GM23338 (cell line): ENCODE measurements around the gene CELF4. TPM values are rescaled to one million over a fixed set of nuclear protein-coding genes. Genes with fewer than 3 reads are reported as not detected.

ENCODE experiments used
- ATAC-seq: fragments of 200-7000 bp; cut with Tn5 transposase; 3 replicates; pipeline ENCODE4 v1.9.1; 2020
- DNase-seq: peaks from one replicate; pipeline ENCODE4 v3.0.0-alpha.2; 2015; ENCODE audit warnings: low spot score
- H2AFZ ChIP-seq: fragments of 200-600 bp; sonication (generic); 2 replicates; pipeline ENCODE4 v1.8.0; 2016; ENCODE audit warnings: antibody characterized with exemption, mild to moderate bottlenecking, moderate library complexity
- H3F3A ChIP-seq: fragments of 200-600 bp; sonication (generic); replicated peaks from 2 replicates; pipeline ENCODE4 v1.8.0; 2017; ENCODE audit warnings: antibody characterized with exemption, mixed run types, low read depth
- H3K27ac ChIP-seq: fragments of 200-600 bp; sonication (generic); 2 replicates; pipeline ENCODE4 v1.6.1; 2016; ENCODE audit warnings: low read depth
- H3K27me3 ChIP-seq: fragments of 200-600 bp; sonication (generic); 2 replicates; pipeline ENCODE4 v1.8.0; 2016; ENCODE audit warnings: mild to moderate bottlenecking, mixed run types, moderate library complexity; ENCODE audit not compliant: insufficient read depth
- H3K36me3 ChIP-seq: fragments of 200-600 bp; sonication (generic); 2 replicates; pipeline ENCODE4 v1.8.0; 2016; ENCODE audit warnings: mild to moderate bottlenecking; ENCODE audit not compliant: insufficient read depth
- H3K4me1 ChIP-seq: fragments of 200-600 bp; sonication (generic); 2 replicates; pipeline ENCODE4 v1.8.0; 2016; ENCODE audit warnings: mild to moderate bottlenecking, moderate library complexity; ENCODE audit not compliant: insufficient read depth
- H3K4me2 ChIP-seq: fragments of 200-600 bp; sonication (generic); 2 replicates; pipeline ENCODE4 v1.7.1; 2017; ENCODE audit warnings: mixed run types
- H3K4me3 ChIP-seq: fragments of 200-600 bp; sonication (generic); 2 replicates; pipeline ENCODE4 v1.6.1; 2016; ENCODE audit warnings: mixed run types
- H3K79me2 ChIP-seq: fragments of 200-600 bp; sonication (generic); replicated peaks from 2 replicates; pipeline ENCODE4 v1.8.0; 2017; ENCODE audit warnings: mild to moderate bottlenecking; ENCODE audit not compliant: insufficient read depth
- H3K9me2 ChIP-seq: fragments of 200-600 bp; sonication (generic); 2 replicates; pipeline ENCODE4 v1.8.0; 2017; ENCODE audit not compliant: insufficient read depth
- H4K20me1 ChIP-seq: fragments of 200-600 bp; sonication (generic); replicated peaks from 2 replicates; pipeline ENCODE4 v1.8.0; 2017; ENCODE audit warnings: mild to moderate bottlenecking; ENCODE audit not compliant: insufficient read depth
- H3K27ac Mint-ChIP-seq: 2 replicates; pipeline ENCODE4 v1.8.0; 2020; ENCODE audit warnings: inconsistent platforms, mild to moderate bottlenecking, moderate library complexity, mixed read lengths
- H3K27me3 Mint-ChIP-seq: 3 replicates; pipeline ENCODE4 v1.8.0; 2022; ENCODE audit warnings: low read depth, mild to moderate bottlenecking, moderate library complexity, mixed read lengths, inconsistent platforms; ENCODE audit not compliant: insufficient read depth, poor library complexity
- H3K36me3 Mint-ChIP-seq: 3 replicates; pipeline ENCODE4 v1.8.0; 2021; ENCODE audit warnings: low read depth, mild to moderate bottlenecking, inconsistent platforms, moderate library complexity, mixed read lengths
- H3K4me1 Mint-ChIP-seq: 3 replicates; pipeline ENCODE4 v1.8.0; 2020; ENCODE audit warnings: mild to moderate bottlenecking, inconsistent platforms, mixed read lengths
- H3K4me3 Mint-ChIP-seq: 3 replicates; pipeline ENCODE4 v1.8.0; 2021; ENCODE audit warnings: moderate library complexity, mild to moderate bottlenecking, inconsistent platforms, mixed read lengths
- H3K9me3 Mint-ChIP-seq: 3 replicates; pipeline ENCODE4 v1.8.0; 2020; ENCODE audit warnings: moderate library complexity, mild to moderate bottlenecking, inconsistent platforms, mixed read lengths
- EZH2 ChIP-seq: fragments of 200-600 bp; sonication (generic); IDR thresholded peaks from one replicate; pipeline ENCODE4 v1.8.0; 2017; ENCODE audit warnings: antibody characterized with exemption, mild to moderate bottlenecking, low read depth; ENCODE audit not compliant: unreplicated experiment
- JUNB ChIP-seq: IDR thresholded peaks from one replicate; pipeline ENCODE4 v1.6.1; 2016; ENCODE audit warnings: antibody characterized with exemption; ENCODE audit not compliant: unreplicated experiment
- POLR2AphosphoS5 ChIP-seq: IDR thresholded peaks from 2 replicates; pipeline ENCODE4 v1.6.1; 2016; ENCODE audit warnings: antibody characterized with exemption, low read depth
- STAT1 ChIP-seq: IDR thresholded peaks from one replicate; pipeline ENCODE4 v1.6.1; 2016; ENCODE audit warnings: antibody characterized with exemption; ENCODE audit not compliant: unreplicated experiment
- ZNF114 ChIP-seq: fragments of 250-450 bp; sonication (Bioruptor Pico); IDR thresholded peaks from 2 replicates; pipeline ENCODE4 v1.5.0; 2020; ENCODE audit warnings: mild to moderate bottlenecking, moderate library complexity
- polyA plus RNA-seq: library from polyadenylated mRNA; unstranded; fragments of >200 nt; fragmentation: Nextera tagmentation; extraction: Ambion mirVana; gene quantifications from 2 replicates; pipeline ENCODE4 v1.2.1, GENCODE V29; 2016
- total RNA-seq: library from RNA; depleted of rRNA; stranded (reverse); fragments of >200 nt; shearing (Covaris generic); gene quantifications from 2 replicates; pipeline ENCODE4 v1.2.3, GENCODE V29; 2014
- TF ChIP-seq, protein P1 (sequence below): IDR thresholded peaks from one replicate; pipeline ENCODE4 v1.6.1; 2018; ENCODE audit warnings: antibody characterized with exemption; ENCODE audit not compliant: unreplicated experiment
- TF ChIP-seq, protein P2 (sequence below): fragments of 250-450 bp; sonication (Bioruptor Pico); IDR thresholded peaks from 2 replicates; pipeline ENCODE4 v1.5.0; 2020; ENCODE audit warnings: mild to moderate bottlenecking, moderate library complexity
- TF ChIP-seq, protein P3 (sequence below), 2 experiments: fragments of 200-600 bp in 1 of 2; sonication (generic) in 1 of 2; conservative IDR thresholded peaks; 2 replicates each; pipeline versions ENCODE4 v1.5.1 to v1.6.1; 2016 to 2017; ENCODE audit warnings: antibody characterized with exemption in 2 of 2, low read depth in 2 of 2, mild to moderate bottlenecking in 2 of 2, moderate library complexity in 1 of 2

The CELF4 gene
- total and polyA plus RNA-seq, 2 experiments from 2014 or later = 2.6 to 6.7 TPM

DNA sequence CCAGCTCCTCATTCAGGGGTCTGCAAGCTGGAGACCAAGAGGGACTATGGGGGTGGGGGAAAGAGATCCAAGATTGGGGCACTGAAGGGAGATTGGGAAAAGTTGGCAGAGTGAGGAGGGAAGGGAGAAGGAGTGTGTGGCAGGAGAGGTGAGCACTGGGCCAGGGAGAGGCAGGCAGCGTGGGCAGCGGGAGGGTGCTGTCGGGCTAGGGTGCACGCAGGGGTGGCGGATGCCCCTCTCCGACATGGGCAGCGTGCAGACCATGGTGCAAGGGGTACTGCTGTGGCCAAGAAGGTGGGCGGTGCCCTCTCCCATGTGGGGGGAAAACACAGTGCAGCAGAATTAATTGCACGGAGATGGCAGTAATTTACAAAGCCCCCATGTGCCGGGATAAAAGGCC is 74.1 kb downstream of the CELF4 start:
- Histone ChIP-seq H4K20me1 (no peaks in the 10 kb centered on the region), H3K4me1 (peaks cover 36% of the 10 kb centered on the region), H3K79me2 (no peaks in the 10 kb centered on the region), H3K4me3 (no peak overlapping the region), H3K9me2 (no peaks in the 10 kb centered on the region; the same call in 1 of the 2 replicates), H3K27me3 (peaks cover 27% of the 10 kb centered on the region), H3K36me3 (no peaks in the 10 kb centered on the region), H2AFZ (no peak overlapping the region), H3K4me2 (no peak overlapping the region), H3K27ac (no peak overlapping the region), H3F3A (no peaks in the 10 kb centered on the region)
- H3K36me3 Mint-ChIP-seq = no peaks in the 10 kb centered on the region; the same call in 2 of the 3 replicates
- ATAC-seq = no peak
- H3K27me3 Mint-ChIP-seq = peaks cover 26% of the 10 kb centered on the region
- no peak overlapping the region for H3K27ac Mint-ChIP-seq
- H3K4me3 Mint-ChIP-seq = no peak overlapping the region
- no peaks in the 10 kb centered on the region; the same call in 2 of the 3 replicates for H3K9me3 Mint-ChIP-seq
- no peak for DNase-seq
- H3K4me1 Mint-ChIP-seq = peaks cover 64% of the 10 kb centered on the region
- TF ChIP-seq, protein P1, sequence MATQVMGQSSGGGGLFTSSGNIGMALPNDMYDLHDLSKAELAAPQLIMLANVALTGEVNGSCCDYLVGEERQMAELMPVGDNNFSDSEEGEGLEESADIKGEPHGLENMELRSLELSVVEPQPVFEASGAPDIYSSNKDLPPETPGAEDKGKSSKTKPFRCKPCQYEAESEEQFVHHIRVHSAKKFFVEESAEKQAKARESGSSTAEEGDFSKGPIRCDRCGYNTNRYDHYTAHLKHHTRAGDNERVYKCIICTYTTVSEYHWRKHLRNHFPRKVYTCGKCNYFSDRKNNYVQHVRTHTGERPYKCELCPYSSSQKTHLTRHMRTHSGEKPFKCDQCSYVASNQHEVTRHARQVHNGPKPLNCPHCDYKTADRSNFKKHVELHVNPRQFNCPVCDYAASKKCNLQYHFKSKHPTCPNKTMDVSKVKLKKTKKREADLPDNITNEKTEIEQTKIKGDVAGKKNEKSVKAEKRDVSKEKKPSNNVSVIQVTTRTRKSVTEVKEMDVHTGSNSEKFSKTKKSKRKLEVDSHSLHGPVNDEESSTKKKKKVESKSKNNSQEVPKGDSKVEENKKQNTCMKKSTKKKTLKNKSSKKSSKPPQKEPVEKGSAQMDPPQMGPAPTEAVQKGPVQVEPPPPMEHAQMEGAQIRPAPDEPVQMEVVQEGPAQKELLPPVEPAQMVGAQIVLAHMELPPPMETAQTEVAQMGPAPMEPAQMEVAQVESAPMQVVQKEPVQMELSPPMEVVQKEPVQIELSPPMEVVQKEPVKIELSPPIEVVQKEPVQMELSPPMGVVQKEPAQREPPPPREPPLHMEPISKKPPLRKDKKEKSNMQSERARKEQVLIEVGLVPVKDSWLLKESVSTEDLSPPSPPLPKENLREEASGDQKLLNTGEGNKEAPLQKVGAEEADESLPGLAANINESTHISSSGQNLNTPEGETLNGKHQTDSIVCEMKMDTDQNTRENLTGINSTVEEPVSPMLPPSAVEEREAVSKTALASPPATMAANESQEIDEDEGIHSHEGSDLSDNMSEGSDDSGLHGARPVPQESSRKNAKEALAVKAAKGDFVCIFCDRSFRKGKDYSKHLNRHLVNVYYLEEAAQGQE = no peak
- no peak for TF ChIP-seq STAT1
- no peak for TF ChIP-seq JUNB
- no peak for TF ChIP-seq POLR2AphosphoS5
- TF ChIP-seq ZNF114 (CRISPR knock-in tag) = no peak
- TF ChIP-seq, protein P2, sequence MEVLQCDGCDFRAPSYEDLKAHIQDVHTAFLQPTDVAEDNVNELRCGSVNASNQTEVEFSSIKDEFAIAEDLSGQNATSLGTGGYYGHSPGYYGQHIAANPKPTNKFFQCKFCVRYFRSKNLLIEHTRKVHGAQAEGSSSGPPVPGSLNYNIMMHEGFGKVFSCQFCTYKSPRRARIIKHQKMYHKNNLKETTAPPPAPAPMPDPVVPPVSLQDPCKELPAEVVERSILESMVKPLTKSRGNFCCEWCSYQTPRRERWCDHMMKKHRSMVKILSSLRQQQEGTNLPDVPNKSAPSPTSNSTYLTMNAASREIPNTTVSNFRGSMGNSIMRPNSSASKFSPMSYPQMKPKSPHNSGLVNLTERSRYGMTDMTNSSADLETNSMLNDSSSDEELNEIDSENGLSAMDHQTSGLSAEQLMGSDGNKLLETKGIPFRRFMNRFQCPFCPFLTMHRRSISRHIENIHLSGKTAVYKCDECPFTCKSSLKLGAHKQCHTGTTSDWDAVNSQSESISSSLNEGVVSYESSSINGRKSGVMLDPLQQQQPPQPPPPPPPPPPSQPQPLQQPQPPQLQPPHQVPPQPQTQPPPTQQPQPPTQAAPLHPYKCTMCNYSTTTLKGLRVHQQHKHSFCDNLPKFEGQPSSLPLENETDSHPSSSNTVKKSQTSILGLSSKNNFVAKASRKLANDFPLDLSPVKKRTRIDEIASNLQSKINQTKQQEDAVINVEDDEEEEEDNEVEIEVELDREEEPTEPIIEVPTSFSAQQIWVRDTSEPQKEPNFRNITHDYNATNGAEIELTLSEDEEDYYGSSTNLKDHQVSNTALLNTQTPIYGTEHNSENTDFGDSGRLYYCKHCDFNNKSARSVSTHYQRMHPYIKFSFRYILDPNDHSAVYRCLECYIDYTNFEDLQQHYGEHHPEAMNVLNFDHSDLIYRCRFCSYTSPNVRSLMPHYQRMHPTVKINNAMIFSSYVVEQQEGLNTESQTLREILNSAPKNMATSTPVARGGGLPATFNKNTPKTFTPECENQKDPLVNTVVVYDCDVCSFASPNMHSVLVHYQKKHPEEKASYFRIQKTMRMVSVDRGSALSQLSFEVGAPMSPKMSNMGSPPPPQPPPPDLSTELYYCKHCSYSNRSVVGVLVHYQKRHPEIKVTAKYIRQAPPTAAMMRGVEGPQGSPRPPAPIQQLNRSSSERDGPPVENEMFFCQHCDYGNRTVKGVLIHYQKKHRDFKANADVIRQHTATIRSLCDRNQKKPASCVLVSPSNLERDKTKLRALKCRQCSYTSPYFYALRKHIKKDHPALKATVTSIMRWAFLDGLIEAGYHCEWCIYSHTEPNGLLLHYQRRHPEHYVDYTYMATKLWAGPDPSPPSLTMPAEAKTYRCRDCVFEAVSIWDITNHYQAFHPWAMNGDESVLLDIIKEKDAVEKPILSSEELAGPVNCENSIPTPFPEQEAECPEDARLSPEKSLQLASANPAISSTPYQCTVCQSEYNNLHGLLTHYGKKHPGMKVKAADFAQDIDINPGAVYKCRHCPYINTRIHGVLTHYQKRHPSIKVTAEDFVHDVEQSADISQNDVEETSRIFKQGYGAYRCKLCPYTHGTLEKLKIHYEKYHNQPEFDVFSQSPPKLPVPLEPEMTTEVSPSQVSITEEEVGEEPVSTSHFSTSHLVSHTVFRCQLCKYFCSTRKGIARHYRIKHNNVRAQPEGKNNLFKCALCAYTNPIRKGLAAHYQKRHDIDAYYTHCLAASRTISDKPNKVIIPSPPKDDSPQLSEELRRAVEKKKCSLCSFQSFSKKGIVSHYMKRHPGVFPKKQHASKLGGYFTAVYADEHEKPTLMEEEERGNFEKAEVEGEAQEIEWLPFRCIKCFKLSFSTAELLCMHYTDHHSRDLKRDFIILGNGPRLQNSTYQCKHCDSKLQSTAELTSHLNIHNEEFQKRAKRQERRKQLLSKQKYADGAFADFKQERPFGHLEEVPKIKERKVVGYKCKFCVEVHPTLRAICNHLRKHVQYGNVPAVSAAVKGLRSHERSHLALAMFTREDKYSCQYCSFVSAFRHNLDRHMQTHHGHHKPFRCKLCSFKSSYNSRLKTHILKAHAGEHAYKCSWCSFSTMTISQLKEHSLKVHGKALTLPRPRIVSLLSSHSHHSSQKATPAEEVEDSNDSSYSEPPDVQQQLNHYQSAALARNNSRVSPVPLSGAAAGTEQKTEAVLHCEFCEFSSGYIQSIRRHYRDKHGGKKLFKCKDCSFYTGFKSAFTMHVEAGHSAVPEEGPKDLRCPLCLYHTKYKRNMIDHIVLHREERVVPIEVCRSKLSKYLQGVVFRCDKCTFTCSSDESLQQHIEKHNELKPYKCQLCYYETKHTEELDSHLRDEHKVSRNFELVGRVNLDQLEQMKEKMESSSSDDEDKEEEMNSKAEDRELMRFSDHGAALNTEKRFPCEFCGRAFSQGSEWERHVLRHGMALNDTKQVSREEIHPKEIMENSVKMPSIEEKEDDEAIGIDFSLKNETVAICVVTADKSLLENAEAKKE (CRISPR knock-in tag) = no peak
- no peak for TF ChIP-seq EZH2
- TF ChIP-seq, protein P3, sequence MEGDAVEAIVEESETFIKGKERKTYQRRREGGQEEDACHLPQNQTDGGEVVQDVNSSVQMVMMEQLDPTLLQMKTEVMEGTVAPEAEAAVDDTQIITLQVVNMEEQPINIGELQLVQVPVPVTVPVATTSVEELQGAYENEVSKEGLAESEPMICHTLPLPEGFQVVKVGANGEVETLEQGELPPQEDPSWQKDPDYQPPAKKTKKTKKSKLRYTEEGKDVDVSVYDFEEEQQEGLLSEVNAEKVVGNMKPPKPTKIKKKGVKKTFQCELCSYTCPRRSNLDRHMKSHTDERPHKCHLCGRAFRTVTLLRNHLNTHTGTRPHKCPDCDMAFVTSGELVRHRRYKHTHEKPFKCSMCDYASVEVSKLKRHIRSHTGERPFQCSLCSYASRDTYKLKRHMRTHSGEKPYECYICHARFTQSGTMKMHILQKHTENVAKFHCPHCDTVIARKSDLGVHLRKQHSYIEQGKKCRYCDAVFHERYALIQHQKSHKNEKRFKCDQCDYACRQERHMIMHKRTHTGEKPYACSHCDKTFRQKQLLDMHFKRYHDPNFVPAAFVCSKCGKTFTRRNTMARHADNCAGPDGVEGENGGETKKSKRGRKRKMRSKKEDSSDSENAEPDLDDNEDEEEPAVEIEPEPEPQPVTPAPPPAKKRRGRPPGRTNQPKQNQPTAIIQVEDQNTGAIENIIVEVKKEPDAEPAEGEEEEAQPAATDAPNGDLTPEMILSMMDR (conservative IDR thresholded peaks at IDR 0.05; ENCODE audit: low read depth in 2 of 2) = no peak
